HepG2 (cell line): ENCODE measurements around the gene ENGASE. TPM values are rescaled to one million over a fixed set of nuclear protein-coding genes. Genes with fewer than 3 reads are reported as not detected.

Source experiments
- ATAC-seq: fragments of 200-7000 bp; cut with Tn5 transposase; 3 replicates; pipeline ENCODE4 v1.9.1; 2020; ENCODE audit warnings: mild to moderate bottlenecking, moderate library complexity
- BruUV-seq: library from RNA; stranded (reverse); fragments of 400-500 nt; replicated peaks from 2 replicates; lab custom pipeline; 2021; lab: Mats Ljungman, UMichigan
- CTCF ChIA-PET: fragments of 300-600 bp; formaldehyde crosslinking; extraction: SDS; loops from one replicate; lab custom pipeline; 2021; ENCODE audit warnings: low total read pairs, inconsistent platforms, low intra/inter-chr PET ratio; lab: Yijun Ruan, JAX
- POLR2A ChIA-PET: fragments of 350-600 bp; sonication (Branson Sonifier 250); formaldehyde crosslinking; loops from one replicate; lab custom pipeline; 2020; ENCODE audit warnings: antibody characterized with exemption, inconsistent platforms; lab: Yijun Ruan, JAX
- DNase-seq: peaks from one replicate; pipeline ENCODE4 v3.0.0-alpha.2; 2015; ENCODE audit warnings: low spot score
- FAIRE-seq: peaks from 3 replicates; lab custom pipeline; 2011; peaks lifted over from hg19 to GRCh38; lab: Jason Lieb, UNC
- H2AFZ ChIP-seq: one replicate; pipeline ENCODE4 v1.6.1; 2011; ENCODE audit warnings: low read length, inconsistent platforms
- H3K27ac ChIP-seq: fragments of 300-600 bp; 3 replicates; pipeline ENCODE4 v1.8.0; 2011; ENCODE audit warnings: mixed run types, mild to moderate bottlenecking, mixed read lengths, low read length, inconsistent platforms; ENCODE audit not compliant: insufficient read depth; ENCODE audit errors: extremely low read length
- H3K27me3 ChIP-seq, 2 experiments: fragments of 200-600 bp in 1 of 2; 2 replicates in 1 of 2; 3 replicates in 1 of 2; pipeline versions ENCODE4 v1.6.0 to v1.8.0; 2011; ENCODE audit warnings: low read length in 2 of 2, mild to moderate bottlenecking in 2 of 2, moderate library complexity in 2 of 2, inconsistent platforms in 1 of 2; ENCODE audit not compliant: insufficient read depth in 2 of 2, control insufficient read depth in 1 of 2
- H3K36me3 ChIP-seq, 2 experiments: fragments of 200-600 bp in 1 of 2; replicated peaks in 1 of 2; 2 replicates in 1 of 2; 3 replicates in 1 of 2; pipeline versions ENCODE4 v1.5.1 to v1.8.0; 2011; ENCODE audit warnings: low read length in 2 of 2, inconsistent platforms in 1 of 2; ENCODE audit not compliant: insufficient read depth in 2 of 2, control insufficient read depth in 1 of 2
- H3K4me1 ChIP-seq: 2 replicates; pipeline ENCODE4 v1.5.1; 2012; ENCODE audit warnings: low read length, inconsistent platforms; ENCODE audit not compliant: insufficient read depth
- H3K4me2 ChIP-seq: 2 replicates; pipeline ENCODE4 v1.6.0; 2011; ENCODE audit warnings: low read depth, low read length, inconsistent platforms
- H3K4me3 ChIP-seq, 3 experiments: fragments of 200-600 bp in 1 of 3; sonication (generic), shearing (Covaris generic) in 1 of 3; replicated peaks in 1 of 3; 2 replicates each; pipeline ENCODE4 v1.5.1; 2011 to 2016; ENCODE audit warnings: low read length in 3 of 3, inconsistent platforms in 2 of 3, low read depth in 2 of 3, mild to moderate bottlenecking in 2 of 3, control low read depth in 1 of 3, mixed read lengths in 1 of 3; ENCODE audit not compliant: insufficient read depth in 1 of 3
- H3K79me2 ChIP-seq: one replicate; pipeline ENCODE4 v1.6.1; 2011; ENCODE audit warnings: low read length, inconsistent platforms; ENCODE audit not compliant: insufficient read depth
- H3K9ac ChIP-seq: 2 replicates; pipeline ENCODE4 v1.6.0; 2011; ENCODE audit warnings: mild to moderate bottlenecking, low read depth, low read length, inconsistent platforms; ENCODE audit not compliant: insufficient read depth
- H3K9me3 ChIP-seq: 2 replicates; pipeline ENCODE4 v1.5.1; 2012; ENCODE audit warnings: mild to moderate bottlenecking, low read length
- H4K20me1 ChIP-seq: 2 replicates; pipeline ENCODE4 v1.6.0; 2011; ENCODE audit warnings: inconsistent platforms, mild to moderate bottlenecking, low read length, moderate library complexity; ENCODE audit not compliant: insufficient read depth
- ARID2 ChIP-seq: sonication (generic); formaldehyde crosslinking; IDR thresholded peaks from 2 replicates; pipeline ENCODE4 v1.8.1; 2022; ENCODE audit warnings: mild to moderate bottlenecking, missing genetic modification reagents, borderline replicate concordance
- ASH2L ChIP-seq: fragments of 300-600, 200-600 bp; sonication (generic); IDR thresholded peaks from 2 replicates; pipeline ENCODE4 v1.7.0; 2017; ENCODE audit warnings: low read depth, mild to moderate bottlenecking, moderate library complexity, mixed read lengths, low read length; ENCODE audit not compliant: insufficient read length
- CBFB ChIP-seq: sonication (generic); formaldehyde crosslinking; IDR thresholded peaks from 2 replicates; pipeline ENCODE4 v1.4.0; 2020; ENCODE audit warnings: missing genetic modification reagents
- CTCF ChIP-seq: sonication (generic); formaldehyde crosslinking; IDR thresholded peaks from 2 replicates; pipeline ENCODE4 v1.5.0; 2020; ENCODE audit warnings: mild to moderate bottlenecking, missing genetic modification reagents, moderate library complexity
- DMTF1 ChIP-seq: sonication (generic); formaldehyde crosslinking; IDR thresholded peaks from 2 replicates; pipeline ENCODE4 v1.4.0; 2020; ENCODE audit warnings: mild to moderate bottlenecking, missing genetic modification reagents
- FOXK2 ChIP-seq: fragments of 450-650 bp; IDR thresholded peaks from 2 replicates; pipeline ENCODE4 v1.6.1; 2016
- ISX ChIP-seq: sonication (generic); formaldehyde crosslinking; conservative IDR thresholded peaks from 2 replicates; pipeline ENCODE4 v1.5.0; 2020; ENCODE audit warnings: missing genetic modification reagents
- JARID2 ChIP-seq: sonication (generic); formaldehyde crosslinking; IDR thresholded peaks from 2 replicates; pipeline ENCODE4 v1.8.1; 2023; ENCODE audit warnings: missing genetic modification reagents, inconsistent platforms; ENCODE audit not compliant: insufficient replicate concordance
- KLF13 ChIP-seq: sonication (generic); formaldehyde crosslinking; IDR thresholded peaks from 2 replicates; pipeline ENCODE4 v1.4.0; 2020; ENCODE audit warnings: mild to moderate bottlenecking, missing genetic modification reagents
- POLR2AphosphoS2 ChIP-seq: IDR thresholded peaks from 2 replicates; pipeline ENCODE4 v1.6.1; 2011; ENCODE audit warnings: low read depth, low read length, improper control_type of control experiment
- STAG1 ChIP-seq: sonication (generic); formaldehyde crosslinking; IDR thresholded peaks from 2 replicates; pipeline ENCODE4 v1.4.0; 2020; ENCODE audit warnings: missing genetic modification reagents
- ZIK1 ChIP-seq: sonication (generic); formaldehyde crosslinking; IDR thresholded peaks from 2 replicates; pipeline ENCODE4 v1.5.0; 2020; ENCODE audit warnings: mild to moderate bottlenecking, low read depth, missing genetic modification reagents, borderline replicate concordance
- ZSCAN21 ChIP-seq: sonication (generic); formaldehyde crosslinking; IDR thresholded peaks from 2 replicates; pipeline ENCODE4 v1.8.0; 2022; ENCODE audit warnings: mild to moderate bottlenecking, missing genetic modification reagents, moderate library complexity, borderline replicate concordance
- ZSCAN25 ChIP-seq: sonication (generic); formaldehyde crosslinking; IDR thresholded peaks from 2 replicates; pipeline ENCODE4 v1.8.0; 2022; ENCODE audit warnings: mild to moderate bottlenecking, missing genetic modification reagents
- WGBS: methylation state at CpG from one replicate; pipeline ENCODE4 v1.1.6; 2017; ENCODE audit warnings: low lambda C conversion rate; 5-methylcytosine and 5-hydroxymethylcytosine counted together
- in situ Hi-C: cut with HindIII; loops from 2 replicates; pipeline ENCODE4 v1.10.0; 2017; ENCODE audit warnings: low pct_unique_long_range_greater_than_20kb; ENCODE audit not compliant: extremely low pct_ligation_motif_present
- intact Hi-C: fragments of 100-400 bp; cut with micrococcal nuclease; formaldehyde crosslinking; loops from one replicate; pipeline ENCODE4 v1.10.0; 2022; ENCODE audit not compliant: unreplicated experiment
- polyA plus RNA-seq, 8 experiments: library from polyadenylated mRNA; depleted of rRNA in 3 of 8; stranded (reverse) in 7 of 8; unstranded in 1 of 8; fragments of >200 nt; fragmentation: Illumina TruSeq in 4 of 8; extraction: Trizol in 4 of 8; gene quantifications; 2 replicates each; pipeline versions ENCODE4 v1.2.1 to v1.2.3, GENCODE V29; 2011 to 2016; ENCODE audit warnings: low read depth in 4 of 8, missing spikeins in 1 of 8, mixed read lengths in 1 of 8; ENCODE audit not compliant: insufficient read depth in 1 of 8
- total RNA-seq, 5 experiments: library from RNA; depleted of rRNA; stranded (reverse); fragments of >200 nt; fragmentation: Illumina TruSeq; extraction: Trizol; gene quantifications; 2 replicates each; pipeline ENCODE4 v1.2.3, GENCODE V29; 2016; ENCODE audit warnings: low read depth in 1 of 5

The ENGASE gene
- total and polyA plus RNA-seq, 2 of the 13 experiments (the other 11 are each of a cell fraction or from before 2014, with no cell fraction given) = 10.6 to 18.1 TPM

DNA sequence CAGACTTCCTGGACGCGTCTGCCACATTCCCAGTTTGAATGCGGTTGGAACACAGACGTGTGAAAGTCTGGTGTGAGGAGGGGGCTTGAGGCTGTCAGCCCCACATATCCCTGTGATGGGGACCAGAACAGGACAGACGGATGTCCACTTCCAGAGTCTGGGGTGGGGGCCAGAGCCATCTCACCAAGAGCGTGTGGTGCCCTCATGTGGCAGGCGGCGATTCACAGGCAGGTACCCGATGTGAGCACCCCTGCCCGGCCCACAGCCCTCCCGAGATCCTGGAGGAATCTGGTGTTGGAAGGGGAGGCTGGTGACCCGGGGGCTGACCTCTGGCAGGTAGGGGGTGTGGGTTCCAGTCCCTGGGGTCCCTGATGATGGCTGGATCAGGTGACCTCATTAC is 51.5 kb downstream of the ENGASE start:
- no peak overlapping the region for H3K9ac ChIP-seq
- peaks cover 4% of the 10 kb centered on the region; the same call in 1 of the 2 replicates for H4K20me1 ChIP-seq
- H3K36me3 ChIP-seq = no peaks in the 10 kb centered on the region
- no peak overlapping the region for H3K27ac ChIP-seq
- 3% methylated on average over 6 of the region's 12 CpGs for WGBS
- intact Hi-C loops = no loop called here
- H3K27me3 ChIP-seq = peaks cover 34 to 87% of the 10 kb centered on the region in 2 experiments; a peak in 4 of 5 replicates
- 0 out of 2 replicates have a peak, but pooled peaks cover 6% of the 10 kb centered on the region for H3K4me1 ChIP-seq
- DNase-seq (peak; percentile 16), FAIRE-seq (no peak), ATAC-seq (peak; percentile 57)
- H3K9me3 ChIP-seq = no peaks in the 10 kb centered on the region
- no peak overlapping the region for H3K4me2 ChIP-seq
- in situ Hi-C loops = no loop called here
- H3K79me2 ChIP-seq = no peaks in the 10 kb centered on the region
- TF ChIP-seq POLR2AphosphoS2 (no peak), CTCF (CRISPR knock-in tag) (peak; percentile 63), ZSCAN25 (CRISPR knock-in tag) (peak; percentile 50; the same call in 1 of the 2 replicates), STAG1 (CRISPR knock-in tag) (peak; percentile 48)
- no peak overlapping the region for H3K4me3 ChIP-seq
- POLR2A ChIA-PET = no interaction called here
- CTCF ChIA-PET = no interaction called here
- no peak overlapping the region for H2AFZ ChIP-seq
- BruUV-seq = no TSS peak

- no peak overlapping the region for H3K4me3 ChIP-seq
- intact Hi-C loops = no loop called here
- no peaks in the 10 kb centered on the region for H3K36me3 ChIP-seq
- H3K27ac ChIP-seq = no peak overlapping the region
- H3K79me2 ChIP-seq = no peaks in the 10 kb centered on the region
- H4K20me1 ChIP-seq = peaks cover 4% of the 10 kb centered on the region; the same call in 1 of the 2 replicates
- DNase-seq = no peak
- H3K9ac ChIP-seq = no peak overlapping the region
- ChIA-PET CTCF (no interaction called here), POLR2A (no interaction called here)
- no peaks in the 10 kb centered on the region for H3K9me3 ChIP-seq
- H3K27me3 ChIP-seq = peaks cover 39 to 93% of the 10 kb centered on the region in 2 experiments; a peak in 4 of 5 replicates
- WGBS = 13% methylated on average over 13 of the region's 23 CpGs
- ATAC-seq = no peak
- in situ Hi-C loops = no loop called here
- 0 out of 2 replicates have a peak, but pooled peaks cover 6% of the 10 kb centered on the region for H3K4me1 ChIP-seq
- FAIRE-seq = no peak
- H2AFZ ChIP-seq = no peak overlapping the region
- no peak overlapping the region for H3K4me2 ChIP-seq
- BruUV-seq = no TSS peak
- no peak for TF ChIP-seq ARID2 (CRISPR knock-in tag)
- TF ChIP-seq ASH2L = no peak
- TF ChIP-seq ZSCAN21 = no peak
- no peak for TF ChIP-seq FOXK2
- no peak for TF ChIP-seq DMTF1 (CRISPR knock-in tag)
- TF ChIP-seq CBFB (CRISPR knock-in tag) = no peak
- TF ChIP-seq ISX (CRISPR knock-in tag) = no peak
- TF ChIP-seq KLF13 (CRISPR knock-in tag) = no peak
- TF ChIP-seq JARID2 = no peak
- TF ChIP-seq ZIK1 (CRISPR knock-in tag) = no peak
Measured at GRCh38 chr17:79127534-79128135, 53.0 kb downstream of the ENGASE start.
